CD4-positive, alpha-beta T cell (primary cell): ENCODE data around the gene VAV1. TPM values are rescaled to one million over a fixed set of nuclear protein-coding genes. Genes with fewer than 3 reads are reported as not detected.

Experiments
- ATAC-seq: fragments of 200-7000 bp; cut with Tn5 transposase; one replicate; pipeline ENCODE4 v1.10.0; 2022; ENCODE audit warnings: mild to moderate bottlenecking; ENCODE audit not compliant: poor library complexity
- CTCF ChIA-PET: fragments of 350-600 bp; sonication (Branson Sonifier 250); formaldehyde crosslinking; loops from one replicate; lab custom pipeline; 2021; ENCODE audit warnings: antibody characterized with exemption, inconsistent platforms; lab: Charles Lee
- POLR2A ChIA-PET: fragments of 350-600 bp; sonication (Branson Sonifier 250); formaldehyde crosslinking; loops from one replicate; lab custom pipeline; 2021; ENCODE audit warnings: antibody characterized with exemption, inconsistent platforms; lab: Charles Lee
- DNase-seq, 14 experiments: peaks; one replicate each; pipeline ENCODE4 v3.0.0-alpha.2; 2013 to 2020; ENCODE audit warnings: mixed read lengths in 2 of 14
- H3K27ac ChIP-seq, 2 donors: one replicate each; pipeline versions ENCODE4 v1.5.1 to v1.7.0; 2013; ENCODE audit warnings: low read length in 2 of 2, low read depth in 1 of 2, mild to moderate bottlenecking in 1 of 2
- H3K27me3 ChIP-seq, 2 experiments: 1 replicate in 1 of 2; 2 replicates in 1 of 2; pipeline versions ENCODE4 v1.6.1 to v1.7.0; 2013; ENCODE audit warnings: low read length in 2 of 2, control low read depth in 1 of 2, mild to moderate bottlenecking in 1 of 2, moderate library complexity in 1 of 2; ENCODE audit not compliant: insufficient read depth in 2 of 2, control insufficient read depth in 1 of 2
- H3K36me3 ChIP-seq: one replicate; pipeline ENCODE4 v1.6.1; 2013; ENCODE audit warnings: low read length, control low read depth; ENCODE audit not compliant: insufficient read depth
- H3K4me1 ChIP-seq: one replicate; pipeline ENCODE4 v1.6.1; 2013; ENCODE audit warnings: low read length, control low read depth; ENCODE audit not compliant: insufficient read depth
- H3K4me3 ChIP-seq: one replicate; pipeline ENCODE4 v1.5.1; 2013; ENCODE audit warnings: mild to moderate bottlenecking, low read length, moderate library complexity
- H3K9me3 ChIP-seq, 2 experiments: 1 replicate in 1 of 2; 2 replicates in 1 of 2; pipeline versions ENCODE4 v1.6.1 to v1.7.0; 2013; ENCODE audit warnings: low read length in 2 of 2, mild to moderate bottlenecking in 2 of 2, control low read depth in 1 of 2, moderate library complexity in 1 of 2; ENCODE audit not compliant: control insufficient read depth in 1 of 2, insufficient read depth in 1 of 2
- H3K27ac Mint-ChIP-seq: one replicate; pipeline ENCODE4 v1.8.0; 2020; ENCODE audit warnings: mixed read lengths
- H3K27me3 Mint-ChIP-seq: one replicate; pipeline ENCODE4 v1.8.0; 2021; ENCODE audit warnings: mixed read lengths
- H3K36me3 Mint-ChIP-seq: one replicate; pipeline ENCODE4 v1.8.0; 2021; ENCODE audit warnings: low read depth, mixed read lengths
- H3K4me1 Mint-ChIP-seq: one replicate; pipeline ENCODE4 v1.8.0; 2021; ENCODE audit warnings: low read depth, mixed read lengths
- H3K4me3 Mint-ChIP-seq: one replicate; pipeline ENCODE4 v1.8.0; 2020; ENCODE audit warnings: mild to moderate bottlenecking, mixed read lengths
- H3K9me3 Mint-ChIP-seq: one replicate; pipeline ENCODE4 v1.8.0; 2020; ENCODE audit warnings: mixed read lengths
- intact Hi-C, 2 experiments: fragments of 100-400 bp; cut with DNase I in 1 of 2; cut with micrococcal nuclease in 1 of 2; formaldehyde crosslinking; loops; one replicate each; pipeline versions ENCODE4 v1.15.1 to v1.9.0; 2023 to 2025; cut with DNase I, micrococcal nuclease
- total RNA-seq, 174 experiments: library from RNA in 2 of 174; stranded (reverse) in 2 of 174; gene quantifications; one replicate each; pipeline ENCODE4 v1.2.3 and lab custom pipeline; 2021 to 2026
- TF ChIP-seq, protein P1 (sequence below): fragments of 200-600 bp; IDR thresholded peaks from one replicate; pipeline ENCODE4 v1.8.0; 2022; ENCODE audit warnings: antibody characterized with exemption, mild to moderate bottlenecking

The VAV1 gene
- total RNA-seq, 2 experiments from 2014 or later: 70.0 to 70.1 TPM

DNA sequence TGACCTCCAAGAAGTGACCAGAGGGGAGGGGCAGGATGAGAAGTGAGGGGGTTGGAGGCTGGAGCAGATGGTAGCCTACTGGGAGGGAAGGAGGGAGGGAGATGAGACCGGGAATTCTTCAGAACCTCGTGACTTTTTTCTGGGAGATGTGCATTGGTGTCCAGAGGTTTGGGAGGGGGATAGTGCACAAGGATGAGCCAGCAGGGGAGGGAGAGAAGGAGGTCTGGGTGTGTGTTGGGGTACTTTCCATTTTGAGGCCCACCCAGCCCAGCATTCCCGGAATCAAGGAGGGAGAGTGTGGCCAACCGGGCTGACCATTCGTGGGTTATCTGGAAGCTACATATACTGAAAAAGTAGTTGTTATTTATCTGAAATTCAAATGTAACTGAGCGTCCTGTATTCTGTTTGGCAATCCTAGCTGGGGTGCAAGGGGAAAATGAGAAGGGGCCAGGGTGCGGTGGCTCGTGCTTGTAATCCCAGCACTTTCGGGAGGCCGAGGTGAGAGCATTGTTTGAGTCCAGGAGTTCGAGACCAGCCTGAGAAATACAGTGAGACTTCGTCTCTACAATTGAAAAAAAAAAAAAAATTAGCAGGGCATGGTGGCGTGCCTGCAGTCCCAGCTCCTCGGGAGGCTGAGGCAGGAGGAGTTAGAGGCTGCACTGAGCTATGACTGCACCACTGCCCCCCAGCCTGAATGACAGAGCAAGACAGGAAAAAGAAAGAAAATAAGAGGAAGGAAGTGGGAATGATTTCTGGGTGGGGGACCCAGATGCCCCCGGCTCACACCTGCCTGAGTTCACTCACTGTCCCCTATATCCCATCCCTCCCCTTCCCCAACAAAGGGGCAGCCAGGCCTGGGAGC, 47.6 kb upstream of the VAV1 start:
- DNase-seq: no peak
- peaks cover 4% of the 10 kb centered on the region for H3K4me1 Mint-ChIP-seq
- TF ChIP-seq, protein P1, sequence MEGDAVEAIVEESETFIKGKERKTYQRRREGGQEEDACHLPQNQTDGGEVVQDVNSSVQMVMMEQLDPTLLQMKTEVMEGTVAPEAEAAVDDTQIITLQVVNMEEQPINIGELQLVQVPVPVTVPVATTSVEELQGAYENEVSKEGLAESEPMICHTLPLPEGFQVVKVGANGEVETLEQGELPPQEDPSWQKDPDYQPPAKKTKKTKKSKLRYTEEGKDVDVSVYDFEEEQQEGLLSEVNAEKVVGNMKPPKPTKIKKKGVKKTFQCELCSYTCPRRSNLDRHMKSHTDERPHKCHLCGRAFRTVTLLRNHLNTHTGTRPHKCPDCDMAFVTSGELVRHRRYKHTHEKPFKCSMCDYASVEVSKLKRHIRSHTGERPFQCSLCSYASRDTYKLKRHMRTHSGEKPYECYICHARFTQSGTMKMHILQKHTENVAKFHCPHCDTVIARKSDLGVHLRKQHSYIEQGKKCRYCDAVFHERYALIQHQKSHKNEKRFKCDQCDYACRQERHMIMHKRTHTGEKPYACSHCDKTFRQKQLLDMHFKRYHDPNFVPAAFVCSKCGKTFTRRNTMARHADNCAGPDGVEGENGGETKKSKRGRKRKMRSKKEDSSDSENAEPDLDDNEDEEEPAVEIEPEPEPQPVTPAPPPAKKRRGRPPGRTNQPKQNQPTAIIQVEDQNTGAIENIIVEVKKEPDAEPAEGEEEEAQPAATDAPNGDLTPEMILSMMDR: no peak
- ChIA-PET CTCF (no interaction called here), POLR2A (no interaction called here)
- H3K27ac Mint-ChIP-seq: no peak overlapping the region
- H3K9me3 Mint-ChIP-seq: no peaks in the 10 kb centered on the region
- Histone ChIP-seq H3K36me3 (no peaks in the 10 kb centered on the region), H3K27me3 (no peaks in the 10 kb centered on the region), H3K4me1 (peaks cover 16% of the 10 kb centered on the region), H3K27ac (no peak overlapping the region), H3K4me3 (no peak overlapping the region), H3K9me3 (no peaks in the 10 kb centered on the region)
- no peaks in the 10 kb centered on the region for H3K27me3 Mint-ChIP-seq
- ATAC-seq: no peak
- H3K4me3 Mint-ChIP-seq: no peak overlapping the region
- intact Hi-C loops: loop anchor here in 1 of 2 experiments (5.0 kb wide), 1 partner anchor 78 kb away; no protein-coding TSS in a partner anchor
- H3K36me3 Mint-ChIP-seq: no peaks in the 10 kb centered on the region

DNA sequence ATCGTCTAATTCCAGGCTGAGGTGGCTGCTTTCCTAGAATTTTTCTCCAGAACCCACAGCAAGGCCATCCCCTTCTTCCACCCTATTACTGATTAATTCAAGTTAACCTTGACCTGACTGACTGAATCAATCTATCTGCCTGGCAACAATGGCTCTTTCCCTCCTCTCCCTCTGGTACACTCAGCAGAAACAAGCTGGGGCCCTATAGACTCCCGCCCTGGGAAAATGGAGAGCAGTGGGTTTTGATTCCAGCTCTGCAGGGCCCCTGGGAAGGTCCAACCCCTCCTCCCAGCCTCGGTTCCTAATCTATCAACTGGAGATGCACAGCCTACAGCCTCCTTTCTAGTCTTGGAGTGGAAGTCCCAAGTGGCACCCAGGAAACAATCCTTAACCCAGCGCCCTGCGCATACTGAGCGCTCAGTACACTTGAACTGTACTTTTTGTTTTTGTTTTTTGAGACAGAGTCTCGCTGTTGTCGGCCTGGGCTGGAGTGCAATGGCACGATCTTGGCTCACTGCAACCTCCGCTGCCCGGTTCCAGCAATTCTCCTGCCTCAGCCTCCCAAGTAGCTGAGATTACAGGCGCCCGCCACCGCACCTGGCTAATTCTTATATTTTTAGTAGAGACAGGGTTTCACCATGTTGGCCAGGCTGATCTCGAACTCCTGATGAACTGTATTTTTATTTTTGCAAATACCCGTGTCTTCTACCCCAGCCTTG, 46.8 kb upstream of the VAV1 start:
- H3K27ac Mint-ChIP-seq: no peak overlapping the region
- intact Hi-C loops: no loop called here
- TF ChIP-seq, protein P1: no peak
- Histone ChIP-seq H3K4me3 (no peak overlapping the region), H3K27me3 (no peaks in the 10 kb centered on the region), H3K4me1 (peaks cover 16% of the 10 kb centered on the region), H3K36me3 (no peaks in the 10 kb centered on the region), H3K9me3 (no peaks in the 10 kb centered on the region), H3K27ac (no peak overlapping the region)
- H3K4me1 Mint-ChIP-seq: peaks cover 4% of the 10 kb centered on the region
- no peak for DNase-seq
- ChIA-PET POLR2A (interaction anchor here (1.6 kb wide), 1 partner anchor 12 kb away, joined by 3 read pairs; no protein-coding TSS in a partner anchor), CTCF (interaction anchor here (0.5 kb wide), 1 partner anchor 203 kb away, joined by 3 read pairs; no protein-coding TSS in a partner anchor)
- no peaks in the 10 kb centered on the region for H3K27me3 Mint-ChIP-seq
- no peak for ATAC-seq
- no peak overlapping the region for H3K4me3 Mint-ChIP-seq
- H3K36me3 Mint-ChIP-seq: no peaks in the 10 kb centered on the region
- H3K9me3 Mint-ChIP-seq: no peaks in the 10 kb centered on the region

DNA sequence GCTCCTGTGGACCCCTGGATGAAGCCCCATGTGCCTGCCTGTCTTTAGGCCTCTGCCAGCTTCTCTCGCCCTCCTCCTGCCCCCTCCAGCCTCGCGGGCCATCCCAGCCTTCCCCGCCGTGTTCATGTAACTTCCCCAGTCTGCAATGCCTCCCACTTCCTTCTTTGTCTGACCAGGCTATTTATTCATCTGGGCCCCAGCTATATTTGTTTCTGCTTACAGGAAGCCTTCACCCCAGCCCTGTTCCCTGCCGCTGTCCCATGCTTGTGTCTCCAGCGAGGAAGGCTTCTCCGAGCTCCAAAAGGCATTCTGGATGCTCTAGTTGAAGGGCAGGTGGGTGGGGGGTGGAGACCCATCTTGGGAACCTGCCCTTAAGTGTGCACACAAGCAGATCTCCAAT, 44.2 kb upstream of the VAV1 start:
- no peak overlapping the region for H3K4me3 ChIP-seq
- no peaks in the 10 kb centered on the region for H3K27me3 ChIP-seq
- no peaks in the 10 kb centered on the region for H3K9me3 ChIP-seq
- peaks cover 12% of the 10 kb centered on the region for H3K4me1 ChIP-seq
- H3K36me3 ChIP-seq: peaks cover 22% of the 10 kb centered on the region
- Mint-ChIP-seq H3K9me3 (no peaks in the 10 kb centered on the region), H3K27ac (no peak overlapping the region), H3K27me3 (no peaks in the 10 kb centered on the region), H3K4me3 (no peak overlapping the region), H3K4me1 (peaks cover 4% of the 10 kb centered on the region), H3K36me3 (peaks cover 14% of the 10 kb centered on the region)
- ChIA-PET POLR2A (interaction anchor here (1.3 kb wide), 1 partner anchor 9 kb away, joined by 5 read pairs; the partner anchor contains the start of gene GPR108), CTCF (interaction anchor here (0.6 kb wide), 1 partner anchor 115 kb away, joined by 3 read pairs; no protein-coding TSS in a partner anchor)
- no peak overlapping the region for H3K27ac ChIP-seq
- TF ChIP-seq, protein P1: no peak
- ATAC-seq (no peak), DNase-seq (peak in 2 of 14 experiments; percentile 35 to 36)
- intact Hi-C loops: no loop called here
